Measurements from ENCODE around the gene PCDHGB4. TPM values are rescaled to one million over a fixed set of nuclear protein-coding genes. Genes with fewer than 3 reads are reported as not detected.

PCDHGB4 gene
- total RNA-seq: 25.5 and 27.3 TPM in 2 replicates

GRCh38 chr5:141387557-141388311 is at the start of gene PCDHGB4:
TSS of gene PCDHGB4 (plus strand) at chr5:141387698. CDS start at chr5:141387885, 187 bp downstream.

GRCh38 chr5:141338538-141339306 is 48.8 kb upstream of the PCDHGB4 start, which contains the start of gene PCDHGA2:
TSS of gene PCDHGA2 (plus strand) at chr5:141338760.

GRCh38 chr5:141343242-141343952 is 44.1 kb upstream of the PCDHGB4 start, which contains the start of gene PCDHGA3:
TSS of gene PCDHGA3 (plus strand) at chr5:141343829. CDS start at chr5:141344034, 205 bp downstream.

GRCh38 chr5:141349917-141350619 is 37.4 kb upstream of the PCDHGB4 start, which contains the start of gene PCDHGB1:
TSS of gene PCDHGB1 (plus strand) at chr5:141350099. CDS start at chr5:141350261, 162 bp downstream.

GRCh38 chr5:141354900-141355469 is 32.5 kb upstream of the PCDHGB4 start, which contains the start of gene PCDHGA4:
TSS of gene PCDHGA4 (plus strand) at chr5:141355021. CDS start at chr5:141355108, 87 bp downstream.

GRCh38 chr5:141359790-141360426 is 27.6 kb upstream of the PCDHGB4 start, which contains the start of gene PCDHGB2:
TSS of gene PCDHGB2 (plus strand) at chr5:141359994. CDS start at chr5:141360136, 142 bp downstream.

GRCh38 chr5:141363952-141364660 is 23.4 kb upstream of the PCDHGB4 start, which contains the start of gene PCDHGA5:
TSS of gene PCDHGA5 (plus strand) at chr5:141364162. CDS start at chr5:141364331, 169 bp downstream.

GRCh38 chr5:141369994-141370848 is 17.3 kb upstream of the PCDHGB4 start, which contains the start of gene PCDHGB3:
TSS of gene PCDHGB3 (plus strand) at chr5:141370242. CDS start at chr5:141370395, 153 bp downstream.

GRCh38 chr5:141373673-141374317 is 13.7 kb upstream of the PCDHGB4 start, which contains the start of gene PCDHGA6:
TSS of gene PCDHGA6 (plus strand) at chr5:141373891. CDS start at chr5:141374084, 193 bp downstream.

GRCh38 chr5:141382469-141383294 is 4.8 kb upstream of the PCDHGB4 start, which contains the start of gene PCDHGA7:
TSS of gene PCDHGA7 (plus strand) at chr5:141382742. CDS start at chr5:141382900, 158 bp downstream.

GRCh38 chr5:141392429-141393198 is 5.1 kb downstream of the PCDHGB4 start, which contains the start of gene PCDHGA8:
TSS of gene PCDHGA8 (plus strand) at chr5:141392633. CDS start at chr5:141392814, 181 bp downstream.

GRCh38 chr5:141397756-141398551 is 10.5 kb downstream of the PCDHGB4 start, which contains the start of gene PCDHGB5:
TSS of gene PCDHGB5 (plus strand) at chr5:141397947. CDS start at chr5:141398128, 181 bp downstream.

GRCh38 chr5:141402553-141403243 is 15.2 kb downstream of the PCDHGB4 start, which contains the start of gene PCDHGA9:
TSS of gene PCDHGA9 (plus strand) at chr5:141402778. CDS start at chr5:141402953, 175 bp downstream.

GRCh38 chr5:141407790-141408505 is 20.4 kb downstream of the PCDHGB4 start, which contains the start of gene PCDHGB6:
TSS of gene PCDHGB6 (plus strand) at chr5:141408021. CDS start at chr5:141408203, 182 bp downstream.

All from smooth muscle cell of the umbilical artery (primary cell).